SK-N-SH treated with all-trans-retinoic acid at 6 μM for 48 hours (cell line): ENCODE data around the gene SMOC1.

Experiments used
- ATAC-seq: fragments of 200-7000 bp; cut with Tn5 transposase; 3 replicates; pipeline ENCODE4 v1.9.1; 2020; ENCODE audit warnings: mild to moderate bottlenecking, moderate library complexity
- CSDC2 ChIP-seq: fragments of 250-450 bp; sonication (Bioruptor Pico); IDR thresholded peaks from 2 replicates; pipeline ENCODE4 v1.5.0; 2020; ENCODE audit warnings: mild to moderate bottlenecking, moderate library complexity
- ESRRG ChIP-seq: fragments of 250-450 bp; sonication (Bioruptor Pico); IDR thresholded peaks from 2 replicates; pipeline ENCODE4 v1.6.1; 2021; ENCODE audit warnings: mild to moderate bottlenecking
- ISL1 ChIP-seq: fragments of 250-450 bp; sonication (Bioruptor Pico); IDR thresholded peaks from 2 replicates; pipeline ENCODE4 v2.1.2; 2022; ENCODE audit warnings: mild to moderate bottlenecking, moderate library complexity
- PPARA ChIP-seq: fragments of 250-450 bp; sonication (Bioruptor Pico); IDR thresholded peaks from 2 replicates; pipeline ENCODE4 v1.5.0; 2020; ENCODE audit warnings: mild to moderate bottlenecking, borderline replicate concordance
- RARB ChIP-seq: fragments of 250-450 bp; sonication (Bioruptor Pico); IDR thresholded peaks from 2 replicates; pipeline ENCODE4 v1.8.0; 2021; ENCODE audit warnings: mild to moderate bottlenecking, moderate library complexity
- SNAI2 ChIP-seq: fragments of 250-450 bp; sonication (Bioruptor Pico); IDR thresholded peaks from 2 replicates; pipeline ENCODE4 v1.5.0; 2020; ENCODE audit warnings: mild to moderate bottlenecking, moderate library complexity
- TCF4 ChIP-seq: fragments of 250-450 bp; sonication (Bioruptor Pico); IDR thresholded peaks from 2 replicates; pipeline ENCODE4 v1.8.0; 2021; ENCODE audit warnings: mild to moderate bottlenecking, moderate library complexity, borderline replicate concordance
- TOX ChIP-seq: fragments of 250-450 bp; sonication (Bioruptor Pico); IDR thresholded peaks from 2 replicates; pipeline ENCODE4 v1.8.0; 2021; ENCODE audit warnings: mild to moderate bottlenecking, moderate library complexity, borderline replicate concordance
- ZC3H10 ChIP-seq: fragments of 250-450 bp; sonication (Bioruptor Pico); IDR thresholded peaks from 2 replicates; pipeline ENCODE4 v1.5.1; 2021; ENCODE audit warnings: mild to moderate bottlenecking, moderate library complexity
- ZFP3 ChIP-seq: fragments of 250-450 bp; sonication (Bioruptor Pico); IDR thresholded peaks from 2 replicates; pipeline ENCODE4 v1.5.0; 2020; ENCODE audit warnings: mild to moderate bottlenecking, moderate library complexity
- ZFP30 ChIP-seq: fragments of 450-650 bp; formaldehyde crosslinking; IDR thresholded peaks from 2 replicates; pipeline ENCODE4 v1.5.0; 2022; ENCODE audit warnings: mild to moderate bottlenecking, moderate library complexity
- ZNF565 ChIP-seq: fragments of 450-650 bp; formaldehyde crosslinking; conservative IDR thresholded peaks from 2 replicates; pipeline ENCODE4 v1.5.0; 2020; ENCODE audit warnings: low read depth, mild to moderate bottlenecking, moderate library complexity
- ZNF70 ChIP-seq: fragments of 450-650 bp; formaldehyde crosslinking; IDR thresholded peaks from 2 replicates; pipeline ENCODE4 v1.5.0; 2020; ENCODE audit warnings: mild to moderate bottlenecking, moderate library complexity
- TF ChIP-seq, protein P1 (sequence below): fragments of 250-450 bp; sonication (Bioruptor Pico); IDR thresholded peaks from 2 replicates; pipeline ENCODE4 v1.8.0; 2021; ENCODE audit warnings: low read depth, mild to moderate bottlenecking, moderate library complexity, borderline replicate concordance
- TF ChIP-seq, protein P2 (sequence below): fragments of 250-450 bp; sonication (Bioruptor Pico); IDR thresholded peaks from 2 replicates; pipeline ENCODE4 v1.5.0; 2020; ENCODE audit warnings: mild to moderate bottlenecking, moderate library complexity
- TF ChIP-seq, protein P3 (sequence below): fragments of 250-450 bp; sonication (Bioruptor Pico); IDR thresholded peaks from 2 replicates; pipeline ENCODE4 v1.5.1; 2021; ENCODE audit warnings: mild to moderate bottlenecking, moderate library complexity
- TF ChIP-seq, protein P4 (sequence below): fragments of 250-450 bp; sonication (Bioruptor Pico); IDR thresholded peaks from 2 replicates; pipeline ENCODE4 v1.8.0; 2020; ENCODE audit warnings: mild to moderate bottlenecking, moderate library complexity, borderline replicate concordance

SMOC1 gene

DNA sequence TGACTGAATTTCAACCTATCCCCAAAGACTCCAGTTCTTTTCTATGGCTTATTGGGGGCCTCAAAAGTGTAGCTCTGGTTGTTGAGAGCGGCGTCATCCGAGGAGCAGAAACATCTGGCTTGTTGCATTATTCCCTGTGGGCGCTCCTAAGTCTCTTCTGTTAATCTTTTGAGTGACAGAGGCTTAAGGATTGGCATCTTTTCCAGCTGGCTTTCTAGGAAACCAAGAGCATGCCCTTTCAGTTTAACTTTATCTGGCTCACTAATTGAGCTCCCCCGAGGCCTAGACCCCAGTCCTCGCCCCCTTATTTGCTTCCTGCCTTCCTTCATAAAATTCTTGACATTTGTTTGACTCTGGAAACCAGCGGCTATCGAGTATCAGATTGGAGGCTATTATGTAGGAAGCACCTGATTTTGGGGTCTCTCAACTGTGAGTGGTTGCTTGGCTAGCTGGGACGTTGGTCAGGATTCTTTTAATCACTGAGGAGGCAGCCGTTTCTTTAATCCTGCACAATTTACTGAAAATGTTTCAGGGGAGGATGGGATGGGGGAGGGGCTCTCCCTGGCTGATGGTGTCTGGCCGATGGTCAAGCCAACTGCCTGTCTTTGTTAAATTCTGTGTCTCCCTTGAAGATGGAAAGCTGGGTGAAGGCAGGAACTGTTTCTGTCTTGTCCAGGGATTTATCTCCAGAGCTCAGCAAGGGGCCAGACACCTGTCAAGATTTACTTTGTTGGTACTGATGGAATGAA lies 3.1 kb downstream of the SMOC1 start:
- TF ChIP-seq ZC3H10 (CRISPR knock-in tag): no peak
- TF ChIP-seq, protein P1, sequence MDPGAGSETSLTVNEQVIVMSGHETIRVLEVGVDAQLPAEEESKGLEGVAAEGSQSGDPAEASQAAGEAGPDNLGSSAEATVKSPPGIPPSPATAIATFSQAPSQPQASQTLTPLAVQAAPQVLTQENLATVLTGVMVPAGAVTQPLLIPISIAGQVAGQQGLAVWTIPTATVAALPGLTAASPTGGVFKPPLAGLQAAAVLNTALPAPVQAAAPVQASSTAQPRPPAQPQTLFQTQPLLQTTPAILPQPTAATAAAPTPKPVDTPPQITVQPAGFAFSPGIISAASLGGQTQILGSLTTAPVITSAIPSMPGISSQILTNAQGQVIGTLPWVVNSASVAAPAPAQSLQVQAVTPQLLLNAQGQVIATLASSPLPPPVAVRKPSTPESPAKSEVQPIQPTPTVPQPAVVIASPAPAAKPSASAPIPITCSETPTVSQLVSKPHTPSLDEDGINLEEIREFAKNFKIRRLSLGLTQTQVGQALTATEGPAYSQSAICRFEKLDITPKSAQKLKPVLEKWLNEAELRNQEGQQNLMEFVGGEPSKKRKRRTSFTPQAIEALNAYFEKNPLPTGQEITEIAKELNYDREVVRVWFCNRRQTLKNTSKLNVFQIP (CRISPR knock-in tag): no peak
- TF ChIP-seq SNAI2: no peak
- no peak for TF ChIP-seq TCF4 (CRISPR knock-in tag)
- no peak for TF ChIP-seq TOX
- no peak for TF ChIP-seq ISL1
- TF ChIP-seq ZNF70 (CRISPR knock-in tag): no peak
- TF ChIP-seq CSDC2 (CRISPR knock-in tag): no peak
- ATAC-seq: no peak

DNA sequence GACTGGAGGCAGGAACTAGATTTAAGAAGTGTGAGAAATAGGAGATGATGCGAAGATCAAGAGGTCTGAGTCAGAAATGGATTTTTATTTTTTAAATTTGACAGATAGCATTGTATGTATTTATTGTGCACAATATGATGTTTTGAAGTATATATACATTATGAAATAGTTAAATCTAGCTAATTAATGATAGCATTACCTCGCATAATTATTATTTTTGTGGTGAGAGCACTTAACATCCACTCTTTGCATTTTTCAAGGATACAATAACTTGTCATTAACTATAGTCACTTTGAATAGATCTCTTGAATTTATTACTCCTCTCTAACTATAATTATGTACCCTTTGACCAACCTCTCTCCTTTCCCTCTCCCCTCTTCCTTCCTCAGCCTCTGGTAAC lies 3.7 kb downstream of the SMOC1 start:
- TF ChIP-seq CSDC2 (CRISPR knock-in tag): no peak
- no peak for TF ChIP-seq ISL1
- TF ChIP-seq, protein P2, sequence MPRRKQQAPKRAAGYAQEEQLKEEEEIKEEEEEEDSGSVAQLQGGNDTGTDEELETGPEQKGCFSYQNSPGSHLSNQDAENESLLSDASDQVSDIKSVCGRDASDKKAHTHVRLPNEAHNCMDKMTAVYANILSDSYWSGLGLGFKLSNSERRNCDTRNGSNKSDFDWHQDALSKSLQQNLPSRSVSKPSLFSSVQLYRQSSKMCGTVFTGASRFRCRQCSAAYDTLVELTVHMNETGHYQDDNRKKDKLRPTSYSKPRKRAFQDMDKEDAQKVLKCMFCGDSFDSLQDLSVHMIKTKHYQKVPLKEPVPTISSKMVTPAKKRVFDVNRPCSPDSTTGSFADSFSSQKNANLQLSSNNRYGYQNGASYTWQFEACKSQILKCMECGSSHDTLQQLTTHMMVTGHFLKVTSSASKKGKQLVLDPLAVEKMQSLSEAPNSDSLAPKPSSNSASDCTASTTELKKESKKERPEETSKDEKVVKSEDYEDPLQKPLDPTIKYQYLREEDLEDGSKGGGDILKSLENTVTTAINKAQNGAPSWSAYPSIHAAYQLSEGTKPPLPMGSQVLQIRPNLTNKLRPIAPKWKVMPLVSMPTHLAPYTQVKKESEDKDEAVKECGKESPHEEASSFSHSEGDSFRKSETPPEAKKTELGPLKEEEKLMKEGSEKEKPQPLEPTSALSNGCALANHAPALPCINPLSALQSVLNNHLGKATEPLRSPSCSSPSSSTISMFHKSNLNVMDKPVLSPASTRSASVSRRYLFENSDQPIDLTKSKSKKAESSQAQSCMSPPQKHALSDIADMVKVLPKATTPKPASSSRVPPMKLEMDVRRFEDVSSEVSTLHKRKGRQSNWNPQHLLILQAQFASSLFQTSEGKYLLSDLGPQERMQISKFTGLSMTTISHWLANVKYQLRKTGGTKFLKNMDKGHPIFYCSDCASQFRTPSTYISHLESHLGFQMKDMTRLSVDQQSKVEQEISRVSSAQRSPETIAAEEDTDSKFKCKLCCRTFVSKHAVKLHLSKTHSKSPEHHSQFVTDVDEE (CRISPR knock-in tag): no peak
- TF ChIP-seq ZFP30 (CRISPR knock-in tag): no peak
- TF ChIP-seq RARB (CRISPR knock-in tag): no peak
- no peak for TF ChIP-seq ZFP3 (CRISPR knock-in tag)
- TF ChIP-seq ZC3H10 (CRISPR knock-in tag): no peak
- TF ChIP-seq, protein P3, sequence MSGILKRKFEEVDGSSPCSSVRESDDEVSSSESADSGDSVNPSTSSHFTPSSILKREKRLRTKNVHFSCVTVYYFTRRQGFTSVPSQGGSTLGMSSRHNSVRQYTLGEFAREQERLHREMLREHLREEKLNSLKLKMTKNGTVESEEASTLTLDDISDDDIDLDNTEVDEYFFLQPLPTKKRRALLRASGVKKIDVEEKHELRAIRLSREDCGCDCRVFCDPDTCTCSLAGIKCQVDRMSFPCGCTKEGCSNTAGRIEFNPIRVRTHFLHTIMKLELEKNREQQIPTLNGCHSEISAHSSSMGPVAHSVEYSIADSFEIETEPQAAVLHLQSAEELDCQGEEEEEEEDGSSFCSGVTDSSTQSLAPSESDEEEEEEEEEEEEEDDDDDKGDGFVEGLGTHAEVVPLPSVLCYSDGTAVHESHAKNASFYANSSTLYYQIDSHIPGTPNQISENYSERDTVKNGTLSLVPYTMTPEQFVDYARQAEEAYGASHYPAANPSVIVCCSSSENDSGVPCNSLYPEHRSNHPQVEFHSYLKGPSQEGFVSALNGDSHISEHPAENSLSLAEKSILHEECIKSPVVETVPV (CRISPR knock-in tag): no peak
- TF ChIP-seq ZNF565 (CRISPR knock-in tag): no peak
- no peak for TF ChIP-seq SNAI2
- no peak for ATAC-seq

DNA sequence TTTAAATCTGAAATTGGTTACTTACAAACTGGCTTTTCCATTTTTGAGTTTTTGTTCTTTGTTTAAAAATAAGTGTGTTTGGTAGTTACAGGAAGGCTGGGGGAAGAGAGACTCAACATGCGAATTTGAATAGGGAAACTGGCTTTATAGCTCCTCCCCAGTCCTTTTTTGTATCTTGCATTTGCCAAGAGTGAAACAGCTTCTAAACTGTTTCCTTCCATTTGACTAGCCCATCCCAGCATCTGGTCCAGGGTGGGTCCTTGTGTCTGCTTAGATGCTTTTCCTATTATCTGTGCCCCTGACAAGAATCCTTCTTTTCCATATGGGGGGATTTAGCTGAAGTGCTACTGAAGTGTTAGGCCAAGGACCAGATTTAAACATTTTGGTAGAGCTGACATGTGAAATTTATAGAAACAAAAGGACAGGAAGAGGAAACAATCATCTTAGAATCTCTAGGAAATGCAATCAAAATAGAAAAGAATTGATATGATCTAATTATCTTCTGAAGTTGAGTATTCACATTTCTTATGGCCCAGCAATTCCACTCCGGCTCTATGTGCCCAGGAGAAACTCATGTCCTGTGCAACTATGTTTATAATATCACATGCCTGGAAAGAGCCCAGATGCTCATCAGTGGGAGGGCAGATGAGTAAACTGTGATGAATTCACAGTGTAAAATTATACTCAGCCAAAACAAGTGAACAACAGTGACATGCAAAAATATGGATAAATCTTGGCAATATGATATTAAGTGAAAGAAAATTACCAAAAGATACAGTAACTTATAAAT lies 7.4 kb downstream of the SMOC1 start:
- ATAC-seq: no peak

More for the DNA sequence above, 7.4 kb downstream of the SMOC1 start:
- TF ChIP-seq ZNF70 (CRISPR knock-in tag) (no peak), PPARA (CRISPR knock-in tag) (no peak), ESRRG (CRISPR knock-in tag) (no peak)
- TF ChIP-seq, protein P2 (CRISPR knock-in tag): no peak
- TF ChIP-seq, protein P4, sequence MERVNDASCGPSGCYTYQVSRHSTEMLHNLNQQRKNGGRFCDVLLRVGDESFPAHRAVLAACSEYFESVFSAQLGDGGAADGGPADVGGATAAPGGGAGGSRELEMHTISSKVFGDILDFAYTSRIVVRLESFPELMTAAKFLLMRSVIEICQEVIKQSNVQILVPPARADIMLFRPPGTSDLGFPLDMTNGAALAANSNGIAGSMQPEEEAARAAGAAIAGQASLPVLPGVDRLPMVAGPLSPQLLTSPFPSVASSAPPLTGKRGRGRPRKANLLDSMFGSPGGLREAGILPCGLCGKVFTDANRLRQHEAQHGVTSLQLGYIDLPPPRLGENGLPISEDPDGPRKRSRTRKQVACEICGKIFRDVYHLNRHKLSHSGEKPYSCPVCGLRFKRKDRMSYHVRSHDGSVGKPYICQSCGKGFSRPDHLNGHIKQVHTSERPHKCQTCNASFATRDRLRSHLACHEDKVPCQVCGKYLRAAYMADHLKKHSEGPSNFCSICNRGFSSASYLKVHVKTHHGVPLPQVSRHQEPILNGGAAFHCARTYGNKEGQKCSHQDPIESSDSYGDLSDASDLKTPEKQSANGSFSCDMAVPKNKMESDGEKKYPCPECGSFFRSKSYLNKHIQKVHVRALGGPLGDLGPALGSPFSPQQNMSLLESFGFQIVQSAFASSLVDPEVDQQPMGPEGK (CRISPR knock-in tag): no peak
